ENCODE measurements around the gene CHMP5.
A peak's percentile ranks its signal among the peaks of the same experiment; 100 is the strongest.
"Not testable (repeated sequence)": the region's sequence is repeated elsewhere in the genome, so short reads cannot be mapped to it uniquely, and the experiment has no call there.

The CHMP5 gene

DNA sequence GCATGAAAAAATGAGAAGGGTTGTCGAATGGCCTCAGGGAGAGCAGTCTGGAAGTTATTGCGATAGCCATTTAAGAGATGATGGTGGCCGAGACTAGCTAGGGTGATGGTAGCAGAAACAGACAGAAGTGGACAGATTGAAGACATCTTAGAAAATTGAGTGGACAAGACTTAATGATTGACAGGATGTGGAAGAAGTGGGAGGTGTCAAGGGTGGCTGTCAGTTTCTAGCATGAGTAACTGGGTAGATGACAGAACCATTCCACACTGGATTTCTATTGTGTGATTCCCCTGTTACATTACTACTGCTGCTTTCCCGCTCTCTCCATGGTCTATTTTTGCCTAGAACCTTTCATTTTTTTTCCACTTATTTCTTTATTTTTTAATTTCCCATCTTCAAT lies 12.6 kb downstream of the CHMP5 start:
- DNase-seq (ENCODE audit: low spot score), result no peak

GRCh38 chr9:33285502-33285901 lies 20.7 kb downstream of the CHMP5 start:
- DNase-seq (ENCODE audit: low spot score), result no peak

DNA sequence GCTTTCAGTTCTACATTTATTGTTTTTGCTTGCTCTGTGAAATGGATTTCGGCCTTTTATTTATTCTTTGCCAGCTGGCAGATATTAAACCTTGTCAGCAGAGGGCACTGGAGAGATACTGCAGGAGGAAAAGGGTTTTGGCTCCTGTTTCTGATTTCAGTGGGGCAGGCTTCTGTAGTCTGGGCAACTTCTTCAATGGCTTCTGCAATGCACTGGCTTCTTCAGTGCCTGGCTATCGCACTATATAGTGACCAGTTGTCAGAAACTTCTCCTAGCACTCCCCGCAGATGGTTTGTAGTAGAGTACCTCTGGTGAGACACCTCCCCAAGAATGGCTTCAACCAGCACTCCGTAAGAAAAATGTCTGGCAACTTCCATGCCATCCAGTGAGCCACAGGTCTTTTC lies 22.2 kb downstream of the CHMP5 start:
- peak; percentile 64 for DNase-seq (ENCODE audit: low spot score)

GRCh38 chr9:33288235-33288634 lies 23.4 kb downstream of the CHMP5 start:
- DNase-seq (ENCODE audit: low spot score), result no peak

DNA sequence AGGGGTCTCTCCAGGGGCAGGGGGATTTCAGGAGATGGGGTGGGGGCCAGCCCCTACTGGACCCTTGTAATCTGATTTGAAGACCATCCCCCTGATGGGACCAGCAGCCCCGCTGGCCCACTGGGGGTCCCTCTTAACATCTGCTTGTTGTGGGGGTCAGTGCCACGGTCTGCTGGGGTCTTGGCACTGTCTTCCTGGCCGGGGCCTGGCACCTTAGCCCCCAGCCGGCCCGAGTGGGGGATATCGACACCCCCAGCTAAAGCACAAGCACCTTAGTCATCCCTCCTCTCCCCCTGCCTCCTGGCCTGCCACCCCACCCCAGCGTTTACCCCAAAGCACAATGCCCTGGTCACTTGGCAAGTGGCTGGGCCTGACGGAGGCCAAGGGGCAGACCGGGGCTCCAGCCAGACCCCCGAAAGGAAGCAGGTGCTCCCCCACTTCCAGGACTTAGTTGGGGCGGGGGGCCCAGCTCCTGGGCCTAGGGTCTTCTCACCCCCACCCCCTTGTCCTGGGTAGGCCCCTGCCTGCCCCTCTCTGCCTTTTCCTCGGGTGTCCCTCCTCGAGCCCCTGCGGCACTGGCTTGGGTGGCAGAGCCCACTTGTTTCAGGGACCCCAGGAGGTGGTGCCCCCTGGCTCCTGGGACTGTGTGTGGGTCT lies 24.1 kb downstream of the CHMP5 start:
- no peak for DNase-seq (ENCODE audit: low spot score)

DNA sequence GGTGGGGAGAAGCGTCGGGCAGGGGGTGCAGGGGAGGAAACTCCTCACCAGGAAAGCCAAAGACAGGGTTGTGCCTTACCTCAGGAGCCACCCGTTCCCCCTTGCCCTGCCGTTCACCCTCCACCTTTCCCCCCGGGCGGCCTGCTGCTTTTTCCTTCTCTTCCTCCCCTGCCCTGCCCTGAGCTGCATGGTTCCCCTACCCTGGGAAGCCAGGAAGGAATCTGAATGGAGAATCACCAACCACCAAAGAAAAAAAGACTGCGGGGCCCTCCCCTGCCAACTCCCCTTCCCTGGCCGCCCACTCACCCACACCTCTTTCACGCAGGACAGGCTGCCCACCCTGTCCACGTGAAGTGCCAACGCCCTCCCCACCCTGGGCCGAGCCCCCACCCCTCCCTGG lies 24.6 kb downstream of the CHMP5 start:
- no peak for DNase-seq (ENCODE audit: low spot score)

DNA sequence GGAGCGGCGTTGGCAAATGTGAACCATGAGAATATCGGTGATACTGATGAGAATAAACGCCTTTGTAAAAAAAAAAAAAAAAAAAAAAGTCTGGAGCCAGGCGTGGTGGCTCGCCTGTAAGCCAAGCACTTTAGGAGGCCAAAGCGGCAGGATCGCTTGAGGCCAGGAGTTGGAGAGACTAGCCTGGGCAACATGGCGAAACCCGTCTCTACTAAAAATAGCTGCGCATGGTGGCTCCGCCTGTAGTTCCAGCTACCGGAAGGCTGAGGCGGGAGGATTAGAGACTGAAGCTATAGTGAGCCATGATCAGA lies 25.0 kb downstream of the CHMP5 start:
- no peak for DNase-seq (ENCODE audit: low spot score)

GRCh38 chr9:33290247-33291030 lies 25.6 kb downstream of the CHMP5 start, which contains the start of gene NFX1:
TSS of gene NFX1 (plus strand) at chr9:33290516. CDS start at chr9:33290573, 57 bp downstream.
- peak; percentile 96 for DNase-seq (ENCODE audit: low spot score)

DNA sequence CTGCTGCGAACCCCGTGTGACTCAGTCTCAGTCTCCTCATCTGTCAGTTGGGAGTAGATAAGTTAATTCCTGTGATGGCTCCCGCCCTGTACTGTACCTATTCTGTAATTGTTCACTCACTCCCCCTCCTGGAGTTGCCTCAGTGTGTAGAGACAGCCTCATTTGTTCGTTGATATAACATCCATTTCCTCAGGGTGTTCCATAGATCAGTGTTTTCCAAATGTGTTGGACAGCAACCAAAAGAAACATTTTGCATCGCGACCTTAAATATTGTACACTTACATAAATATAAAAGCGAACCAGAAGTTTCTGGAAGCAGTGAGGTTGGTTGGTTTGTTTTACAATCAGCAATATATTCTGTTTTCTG lies 26.2 kb downstream of the CHMP5 start:
- DNase-seq (ENCODE audit: low spot score), result no peak

DNA sequence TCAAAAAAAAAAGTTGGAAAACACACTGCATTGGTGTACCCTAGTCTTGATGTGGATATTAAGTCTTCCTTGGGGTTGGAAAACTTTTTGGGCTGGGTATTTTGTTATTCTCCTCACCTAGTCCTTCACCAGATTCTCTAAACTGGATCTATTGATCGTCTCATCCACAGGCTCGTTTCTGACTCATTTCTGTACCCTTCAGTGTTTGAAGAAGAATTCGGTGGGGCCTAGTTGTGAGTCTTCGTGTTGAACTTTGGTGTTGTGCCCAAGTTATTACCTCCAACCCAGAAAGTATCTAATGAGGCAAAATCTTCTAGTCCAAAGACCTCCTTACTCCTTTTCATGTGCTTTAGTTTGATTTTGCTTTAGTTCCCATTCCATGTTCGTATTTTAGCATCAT lies 27.1 kb downstream of the CHMP5 start:
- DNase-seq (ENCODE audit: low spot score), result no peak

GRCh38 chr9:33293782-33294181 lies 28.9 kb downstream of the CHMP5 start:
- DNase-seq (ENCODE audit: low spot score), result no peak

DNA sequence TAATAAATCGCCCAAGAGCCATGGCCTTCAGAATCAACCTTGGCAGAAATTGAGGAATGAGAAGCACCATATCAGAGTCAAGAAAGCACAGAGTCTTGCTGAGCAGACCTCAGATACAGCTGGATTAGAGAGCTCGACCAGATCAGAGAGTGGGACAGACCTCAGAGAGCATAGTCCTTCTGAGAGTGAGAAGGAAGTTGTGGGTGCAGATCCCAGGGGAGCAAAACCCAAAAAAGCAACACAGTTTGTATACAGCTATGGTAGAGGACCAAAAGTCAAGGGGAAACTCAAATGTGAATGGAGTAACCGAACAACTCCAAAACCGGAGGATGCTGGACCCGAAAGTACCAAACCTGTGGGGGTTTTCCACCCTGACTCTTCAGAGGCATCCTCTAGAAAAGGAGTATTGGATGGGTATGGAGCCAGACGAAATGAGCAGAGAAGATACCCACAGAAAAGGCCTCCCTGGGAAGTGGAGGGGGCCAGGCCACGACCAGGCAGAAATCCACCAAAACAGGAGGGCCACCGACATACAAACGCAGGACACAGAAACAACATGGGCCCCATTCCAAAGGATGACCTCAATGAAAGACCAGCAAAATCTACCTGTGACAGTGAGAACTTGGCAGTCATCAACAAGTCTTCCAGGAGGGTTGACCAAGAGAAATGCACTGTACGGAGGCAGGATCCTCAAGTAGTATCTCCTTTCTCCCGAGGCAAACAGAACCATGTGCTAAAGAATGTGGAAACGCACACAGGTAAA lies 30.0 kb downstream of the CHMP5 start:
- no peak for DNase-seq (ENCODE audit: low spot score)

GRCh38 chr9:33295571-33295970 lies 30.7 kb downstream of the CHMP5 start:
- no peak for DNase-seq (ENCODE audit: low spot score)

DNA sequence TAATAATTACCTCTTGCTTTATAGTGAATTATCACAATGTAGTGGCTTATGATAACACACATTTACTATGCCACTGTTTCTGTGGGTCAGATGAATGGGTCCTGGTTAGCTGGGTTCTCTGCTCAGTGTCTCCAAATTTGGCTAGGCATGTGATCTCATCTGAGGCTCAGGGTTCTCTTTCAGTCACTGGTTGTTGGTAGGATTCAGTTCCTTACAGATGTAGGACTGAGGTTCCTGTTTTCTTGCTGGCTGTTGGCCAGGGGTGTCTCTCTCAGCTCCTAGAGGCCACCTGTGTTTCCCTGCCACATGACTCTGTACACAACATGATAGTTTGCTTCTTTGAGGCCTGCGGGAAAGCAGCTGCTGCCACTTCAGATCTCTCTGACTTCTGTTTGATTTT lies 32.6 kb downstream of the CHMP5 start:
- no peak for DNase-seq (ENCODE audit: low spot score)

DNA sequence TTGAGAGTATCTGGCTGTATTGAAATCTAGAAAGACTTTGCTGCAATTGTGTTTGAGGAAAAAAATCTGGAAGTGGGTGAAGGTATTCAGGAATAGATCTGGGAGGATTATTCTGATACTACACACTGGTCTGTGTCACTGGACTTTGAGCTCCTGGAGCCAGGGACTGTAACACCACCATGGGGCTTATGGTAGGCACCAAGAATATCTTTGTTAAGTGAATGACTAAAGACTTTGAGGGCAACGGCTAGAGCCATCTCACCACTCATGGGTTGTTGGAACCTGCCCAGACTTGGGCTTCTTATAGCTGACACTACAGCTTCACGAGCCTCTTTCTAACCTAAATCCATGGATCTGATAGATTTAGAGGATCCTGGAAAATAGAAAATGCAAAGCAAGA lies 35.7 kb downstream of the CHMP5 start:
- no peak for DNase-seq (ENCODE audit: low spot score)

GRCh38 chr9:33304362-33304761 lies 39.5 kb downstream of the CHMP5 start:
- DNase-seq (ENCODE audit: low spot score), result no peak

- DNase-seq (ENCODE audit: low spot score), result no peak
Observed at GRCh38 chr9:33306037-33306436, 41.2 kb downstream of the CHMP5 start.

DNA sequence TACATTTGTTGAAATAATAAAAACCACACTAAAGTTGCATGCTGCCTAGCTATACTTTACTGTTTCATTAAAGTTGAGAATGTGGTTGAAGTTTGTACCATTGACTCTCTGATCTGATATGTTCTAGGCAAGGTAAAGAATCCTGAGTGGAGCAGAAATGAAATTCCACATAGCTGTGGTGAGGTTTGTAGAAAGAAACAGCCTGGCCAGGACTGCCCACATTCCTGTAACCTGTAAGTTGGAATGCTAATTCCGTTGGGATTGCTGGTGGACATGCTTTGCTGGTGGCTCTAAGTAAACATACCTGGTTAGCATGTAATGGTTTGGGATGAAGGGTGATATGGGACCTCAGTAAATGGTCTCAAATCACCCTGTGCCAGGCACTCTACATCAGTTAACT lies 42.2 kb downstream of the CHMP5 start:
- DNase-seq (ENCODE audit: low spot score), result no peak

GRCh38 chr9:33309903-33310302 lies 45.1 kb downstream of the CHMP5 start:
- DNase-seq (ENCODE audit: low spot score), result no peak

DNA sequence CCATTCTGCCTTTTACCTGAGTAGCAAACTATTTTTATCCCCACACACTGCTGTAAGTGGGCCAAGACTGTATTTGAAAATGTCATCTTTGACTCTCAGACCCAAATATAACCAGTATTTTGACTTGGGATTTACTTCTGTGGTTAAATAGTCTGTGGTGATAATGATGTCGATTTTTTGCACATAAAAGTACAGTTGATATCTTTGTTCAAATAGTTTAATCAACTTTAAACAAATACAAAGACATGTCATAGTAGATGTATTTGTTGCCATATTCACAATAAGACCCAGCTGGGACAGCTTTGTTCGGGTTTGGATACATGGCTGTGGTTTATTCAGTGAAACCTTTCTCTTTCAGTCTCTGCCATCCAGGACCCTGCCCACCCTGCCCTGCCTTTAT lies 45.9 kb downstream of the CHMP5 start:
- no peak for DNase-seq (ENCODE audit: low spot score)

DNA sequence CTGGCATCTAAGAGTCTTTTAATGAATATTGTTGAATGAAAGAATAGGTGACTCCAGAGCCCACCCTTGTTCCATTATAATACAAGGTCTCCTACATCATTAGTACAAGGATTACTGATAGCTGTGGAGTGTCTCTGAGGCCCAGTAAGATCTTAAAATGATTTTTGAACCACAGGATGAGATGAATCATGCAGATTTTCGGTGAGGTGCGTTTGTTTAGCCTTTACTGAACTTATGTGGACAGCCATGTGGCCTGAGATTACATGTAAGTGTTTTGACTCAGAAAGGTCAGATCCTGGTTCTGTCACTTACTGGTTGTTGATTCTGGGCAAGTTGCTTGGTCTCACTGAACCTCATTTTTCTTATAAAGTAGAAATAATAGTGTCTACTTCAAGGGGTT lies 47.1 kb downstream of the CHMP5 start:
- DNase-seq (ENCODE audit: low spot score), result no peak

GRCh38 chr9:33315371-33315770 lies 50.5 kb downstream of the CHMP5 start:
- DNase-seq (ENCODE audit: low spot score), result no peak

- DNase-seq (ENCODE audit: low spot score), result not testable (repeated sequence)
Observed at GRCh38 chr9:33317136-33317535, 52.3 kb downstream of the CHMP5 start.

Measured in LoVo (cell line).